Large intestine (tissue), 3 donors: ENCODE measurements around the gene APOL4. TPM values are rescaled to one million over a fixed set of nuclear protein-coding genes. Genes with fewer than 3 reads are reported as not detected.
A peak's percentile ranks its signal among the peaks of the same experiment; 100 is the strongest.

Experiments
- DNase-seq, 2 donors: peaks; one replicate each; pipeline versions ENCODE4 v3.0.0 to v3.0.0-alpha.2; 2013
- H3K27ac ChIP-seq: one replicate; pipeline ENCODE4 v1.5.1; 2013; ENCODE audit warnings: low read length
- H3K27me3 ChIP-seq: 2 replicates; pipeline ENCODE4 v1.6.1; 2013; ENCODE audit warnings: low read length; ENCODE audit not compliant: control insufficient read depth, insufficient read depth
- H3K36me3 ChIP-seq: 2 replicates; pipeline ENCODE4 v1.6.1; 2013; ENCODE audit warnings: low read length; ENCODE audit not compliant: control insufficient read depth, insufficient read depth
- H3K4me1 ChIP-seq: one replicate; pipeline ENCODE4 v1.6.1; 2013; ENCODE audit warnings: low read length; ENCODE audit not compliant: control insufficient read depth, insufficient read depth
- H3K4me3 ChIP-seq: one replicate; pipeline ENCODE4 v1.5.1; 2013; ENCODE audit warnings: low read length
- H3K9me3 ChIP-seq: one replicate; pipeline ENCODE4 v1.6.1; 2013; ENCODE audit warnings: mild to moderate bottlenecking, low read depth, low read length, moderate library complexity; ENCODE audit not compliant: control insufficient read depth
- WGBS: methylation state at CpG from one replicate; pipeline ENCODE4 v1.1.5; 2013; ENCODE audit warnings: low lambda C conversion rate; ENCODE audit not compliant: insufficient coverage; 5-methylcytosine and 5-hydroxymethylcytosine counted together
- polyA plus RNA-seq: library from polyadenylated mRNA; unstranded; fragments of 120-200 nt; gene quantifications from one replicate; pipeline ENCODE4 v1.2.1, GENCODE V29; 2013

The APOL4 gene
- polyA plus RNA-seq, 1 donor: 7.8 TPM

GRCh38 chr22:36144886-36145541 is 56.6 kb downstream of the APOL4 start:
- H3K27ac ChIP-seq: no peak overlapping the region
- peak; percentile 46 to 51 for DNase-seq
- H3K36me3 ChIP-seq: no peaks in the 10 kb centered on the region
- WGBS: 60% methylated on average over 2 of the region's 12 CpGs
- H3K9me3 ChIP-seq: no peaks in the 10 kb centered on the region
- H3K27me3 ChIP-seq: no peaks in the 10 kb centered on the region
- H3K4me1 ChIP-seq: peaks cover 11% of the 10 kb centered on the region
- no peak overlapping the region for H3K4me3 ChIP-seq

GRCh38 chr22:36143956-36144355 is 57.7 kb downstream of the APOL4 start:
- no peak overlapping the region for H3K4me3 ChIP-seq
- no peaks in the 10 kb centered on the region for H3K9me3 ChIP-seq
- no peak overlapping the region for H3K27ac ChIP-seq
- no peak for DNase-seq
- peaks cover 11% of the 10 kb centered on the region for H3K4me1 ChIP-seq
- no peaks in the 10 kb centered on the region for H3K27me3 ChIP-seq
- no CpG with 5 or more reads among the region's 4 CpGs for WGBS
- H3K36me3 ChIP-seq: no peaks in the 10 kb centered on the region

- DNase-seq: peak; percentile 27 to 29
- peaks cover 11% of the 10 kb centered on the region for H3K4me1 ChIP-seq
- H3K27ac ChIP-seq: no peak overlapping the region
- no peaks in the 10 kb centered on the region for H3K36me3 ChIP-seq
- H3K27me3 ChIP-seq: no peaks in the 10 kb centered on the region
- no peaks in the 10 kb centered on the region for H3K9me3 ChIP-seq
- H3K4me3 ChIP-seq: no peak overlapping the region
- WGBS: 40% methylated on average over 1 of the region's 5 CpGs
Measured at GRCh38 chr22:36143066-36143815, 58.4 kb downstream of the APOL4 start.

- Histone ChIP-seq H3K36me3 (no peaks in the 10 kb centered on the region), H3K4me3 (no peak overlapping the region), H3K9me3 (no peaks in the 10 kb centered on the region), H3K4me1 (peaks cover 11% of the 10 kb centered on the region), H3K27ac (no peak overlapping the region), H3K27me3 (no peaks in the 10 kb centered on the region)
- no CpG with 5 or more reads among the region's 9 CpGs for WGBS
- no peak for DNase-seq
Measured at GRCh38 chr22:36141481-36141880, 60.1 kb downstream of the APOL4 start.

Other genes starting within 250 kb of the APOL4 start
- 67.0 TPM for gene RBFOX2, start 173.0 kb downstream of the APOL4 start, polyA plus RNA-seq
- 13.1 TPM for gene APOL3, start 41.1 kb downstream of the APOL4 start, polyA plus RNA-seq
- gene APOL2, start 37.7 kb upstream of the APOL4 start, polyA plus RNA-seq: 42.5 TPM
- gene APOL1, start 51.3 kb upstream of the APOL4 start, polyA plus RNA-seq: 20.3 TPM
- 191 TPM for gene MYH9, start 186.2 kb upstream of the APOL4 start, polyA plus RNA-seq